HepG2 (cell line): ENCODE data around the gene HELLS.

Experiments
- EP300 ChIP-seq, 3 experiments: sonication (generic) in 1 of 3; formaldehyde crosslinking in 1 of 3; IDR thresholded peaks; 2 replicates each; pipeline versions ENCODE4 v1.5.1 to v1.6.1; 2011 to 2020; ENCODE audit warnings: low read depth in 2 of 3, low read length in 2 of 3, borderline replicate concordance in 1 of 3, improper control_type of control experiment in 1 of 3, mild to moderate bottlenecking in 1 of 3, missing genetic modification reagents in 1 of 3, moderate library complexity in 1 of 3
- NR3C1 ChIP-seq: sonication (generic); formaldehyde crosslinking; IDR thresholded peaks from 2 replicates; pipeline ENCODE4 v1.4.0; 2020; ENCODE audit warnings: missing genetic modification reagents
- POLR2A ChIP-seq, 2 experiments: IDR thresholded peaks; 2 replicates each; pipeline ENCODE4 v1.6.1; 2011; ENCODE audit warnings: low read depth in 2 of 2, low read length in 2 of 2, mild to moderate bottlenecking in 1 of 2, moderate library complexity in 1 of 2; ENCODE audit not compliant: insufficient read depth in 1 of 2
- POLR2AphosphoS5 ChIP-seq: IDR thresholded peaks from 2 replicates; pipeline ENCODE4 v1.6.1; 2012; ENCODE audit warnings: low read depth, low read length
- SMC3 ChIP-seq: IDR thresholded peaks from 2 replicates; pipeline ENCODE4 v1.6.1; 2011; ENCODE audit warnings: low read length, improper control_type of control experiment
- SP2 ChIP-seq: sonication (generic); formaldehyde crosslinking; IDR thresholded peaks from 2 replicates; pipeline ENCODE4 v1.5.1; 2020; ENCODE audit warnings: mild to moderate bottlenecking, missing genetic modification reagents
- TGIF2 ChIP-seq: IDR thresholded peaks from 2 replicates; pipeline ENCODE4 v1.6.1; 2016; ENCODE audit warnings: control low read depth, missing compliant biosample characterization
- TF ChIP-seq, protein P1 (sequence below): IDR thresholded peaks from 2 replicates; pipeline ENCODE4 v1.6.1; 2012; ENCODE audit warnings: inconsistent platforms
- TF ChIP-seq, protein P2 (sequence below): sonication (generic); formaldehyde crosslinking; IDR thresholded peaks from 2 replicates; pipeline ENCODE4 v1.4.0; 2020; ENCODE audit warnings: missing genetic modification reagents
- TF ChIP-seq, protein P3 (sequence below): sonication (generic); formaldehyde crosslinking; IDR thresholded peaks from 2 replicates; pipeline ENCODE4 v1.5.0; 2020; ENCODE audit warnings: mild to moderate bottlenecking, missing genetic modification reagents, moderate library complexity
- TF ChIP-seq, protein P4 (sequence below): conservative IDR thresholded peaks from 2 replicates; pipeline ENCODE4 v1.6.1; 2018; ENCODE audit warnings: missing genetic modification reagents
- TF ChIP-seq, protein P5 (sequence below): sonication (generic); formaldehyde crosslinking; IDR thresholded peaks from 2 replicates; pipeline ENCODE4 v1.9.0; 2022; ENCODE audit warnings: low read depth, missing genetic modification reagents

DNA sequence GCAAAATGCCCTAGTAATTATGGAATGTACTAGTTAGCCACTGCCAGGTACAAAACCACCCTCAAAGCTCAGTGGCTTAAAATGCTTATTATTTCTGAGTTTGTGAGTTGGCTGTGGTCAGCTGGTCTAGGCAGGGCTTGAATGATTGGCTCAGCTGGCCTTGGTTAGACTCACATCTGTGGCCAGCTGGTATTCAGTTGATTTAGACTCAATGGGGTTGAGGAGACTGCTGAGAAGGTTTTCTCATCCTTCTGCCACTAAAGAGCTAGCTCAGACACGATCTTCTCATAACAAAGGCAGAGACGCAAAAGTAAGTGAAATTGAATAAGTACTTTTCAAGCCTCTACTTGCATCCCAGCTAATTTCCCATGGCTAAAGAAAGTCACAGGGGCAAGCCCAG, 80.9 kb downstream of the HELLS start:
- TF ChIP-seq, protein P1, sequence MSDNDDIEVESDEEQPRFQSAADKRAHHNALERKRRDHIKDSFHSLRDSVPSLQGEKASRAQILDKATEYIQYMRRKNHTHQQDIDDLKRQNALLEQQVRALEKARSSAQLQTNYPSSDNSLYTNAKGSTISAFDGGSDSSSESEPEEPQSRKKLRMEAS: no peak
- TF ChIP-seq, protein P2, sequence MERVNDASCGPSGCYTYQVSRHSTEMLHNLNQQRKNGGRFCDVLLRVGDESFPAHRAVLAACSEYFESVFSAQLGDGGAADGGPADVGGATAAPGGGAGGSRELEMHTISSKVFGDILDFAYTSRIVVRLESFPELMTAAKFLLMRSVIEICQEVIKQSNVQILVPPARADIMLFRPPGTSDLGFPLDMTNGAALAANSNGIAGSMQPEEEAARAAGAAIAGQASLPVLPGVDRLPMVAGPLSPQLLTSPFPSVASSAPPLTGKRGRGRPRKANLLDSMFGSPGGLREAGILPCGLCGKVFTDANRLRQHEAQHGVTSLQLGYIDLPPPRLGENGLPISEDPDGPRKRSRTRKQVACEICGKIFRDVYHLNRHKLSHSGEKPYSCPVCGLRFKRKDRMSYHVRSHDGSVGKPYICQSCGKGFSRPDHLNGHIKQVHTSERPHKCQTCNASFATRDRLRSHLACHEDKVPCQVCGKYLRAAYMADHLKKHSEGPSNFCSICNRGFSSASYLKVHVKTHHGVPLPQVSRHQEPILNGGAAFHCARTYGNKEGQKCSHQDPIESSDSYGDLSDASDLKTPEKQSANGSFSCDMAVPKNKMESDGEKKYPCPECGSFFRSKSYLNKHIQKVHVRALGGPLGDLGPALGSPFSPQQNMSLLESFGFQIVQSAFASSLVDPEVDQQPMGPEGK (CRISPR knock-in tag): no peak
- TF ChIP-seq POLR2A (IDR thresholded peaks at IDR 0.05; ENCODE audit: insufficient read depth in 1 of 2, low read depth in 2 of 2, low read length in 2 of 2) (no peak), SMC3 (no peak), NR3C1 (no peak), EP300 (IDR thresholded peaks at IDR 0.05; ENCODE audit: low read depth in 2 of 2, low read length in 2 of 2) (no peak), EP300 (CRISPR knock-in tag; IDR thresholded peaks at IDR 0.05; ENCODE audit: borderline replicate concordance) (no peak), POLR2AphosphoS5 (no peak), TGIF2 (CRISPR knock-in tag) (no peak), SP2 (CRISPR knock-in tag) (no peak)
- TF ChIP-seq, protein P3, sequence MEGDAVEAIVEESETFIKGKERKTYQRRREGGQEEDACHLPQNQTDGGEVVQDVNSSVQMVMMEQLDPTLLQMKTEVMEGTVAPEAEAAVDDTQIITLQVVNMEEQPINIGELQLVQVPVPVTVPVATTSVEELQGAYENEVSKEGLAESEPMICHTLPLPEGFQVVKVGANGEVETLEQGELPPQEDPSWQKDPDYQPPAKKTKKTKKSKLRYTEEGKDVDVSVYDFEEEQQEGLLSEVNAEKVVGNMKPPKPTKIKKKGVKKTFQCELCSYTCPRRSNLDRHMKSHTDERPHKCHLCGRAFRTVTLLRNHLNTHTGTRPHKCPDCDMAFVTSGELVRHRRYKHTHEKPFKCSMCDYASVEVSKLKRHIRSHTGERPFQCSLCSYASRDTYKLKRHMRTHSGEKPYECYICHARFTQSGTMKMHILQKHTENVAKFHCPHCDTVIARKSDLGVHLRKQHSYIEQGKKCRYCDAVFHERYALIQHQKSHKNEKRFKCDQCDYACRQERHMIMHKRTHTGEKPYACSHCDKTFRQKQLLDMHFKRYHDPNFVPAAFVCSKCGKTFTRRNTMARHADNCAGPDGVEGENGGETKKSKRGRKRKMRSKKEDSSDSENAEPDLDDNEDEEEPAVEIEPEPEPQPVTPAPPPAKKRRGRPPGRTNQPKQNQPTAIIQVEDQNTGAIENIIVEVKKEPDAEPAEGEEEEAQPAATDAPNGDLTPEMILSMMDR: no peak
- TF ChIP-seq, protein P4, sequence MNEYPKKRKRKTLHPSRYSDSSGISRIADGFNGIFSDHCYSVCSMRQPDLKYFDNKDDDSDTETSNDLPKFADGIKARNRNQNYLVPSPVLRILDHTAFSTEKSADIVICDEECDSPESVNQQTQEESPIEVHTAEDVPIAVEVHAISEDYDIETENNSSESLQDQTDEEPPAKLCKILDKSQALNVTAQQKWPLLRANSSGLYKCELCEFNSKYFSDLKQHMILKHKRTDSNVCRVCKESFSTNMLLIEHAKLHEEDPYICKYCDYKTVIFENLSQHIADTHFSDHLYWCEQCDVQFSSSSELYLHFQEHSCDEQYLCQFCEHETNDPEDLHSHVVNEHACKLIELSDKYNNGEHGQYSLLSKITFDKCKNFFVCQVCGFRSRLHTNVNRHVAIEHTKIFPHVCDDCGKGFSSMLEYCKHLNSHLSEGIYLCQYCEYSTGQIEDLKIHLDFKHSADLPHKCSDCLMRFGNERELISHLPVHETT: no peak
- TF ChIP-seq, protein P5, sequence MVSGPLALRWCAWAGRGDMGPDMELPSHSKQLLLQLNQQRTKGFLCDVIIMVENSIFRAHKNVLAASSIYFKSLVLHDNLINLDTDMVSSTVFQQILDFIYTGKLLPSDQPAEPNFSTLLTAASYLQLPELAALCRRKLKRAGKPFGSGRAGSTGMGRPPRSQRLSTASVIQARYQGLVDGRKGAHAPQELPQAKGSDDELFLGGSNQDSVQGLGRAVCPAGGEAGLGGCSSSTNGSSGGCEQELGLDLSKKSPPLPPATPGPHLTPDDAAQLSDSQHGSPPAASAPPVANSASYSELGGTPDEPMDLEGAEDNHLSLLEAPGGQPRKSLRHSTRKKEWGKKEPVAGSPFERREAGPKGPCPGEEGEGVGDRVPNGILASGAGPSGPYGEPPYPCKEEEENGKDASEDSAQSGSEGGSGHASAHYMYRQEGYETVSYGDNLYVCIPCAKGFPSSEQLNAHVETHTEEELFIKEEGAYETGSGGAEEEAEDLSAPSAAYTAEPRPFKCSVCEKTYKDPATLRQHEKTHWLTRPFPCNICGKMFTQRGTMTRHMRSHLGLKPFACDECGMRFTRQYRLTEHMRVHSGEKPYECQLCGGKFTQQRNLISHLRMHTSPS (CRISPR knock-in tag): no peak
